HepG2 (cell line): ENCODE results near the gene ARHGAP35. TPM values are rescaled to one million over a fixed set of nuclear protein-coding genes. Genes with fewer than 3 reads are reported as not detected.

Experiments
- ARID2 ChIP-seq: sonication (generic); formaldehyde crosslinking; IDR thresholded peaks from 2 replicates; pipeline ENCODE4 v1.8.1; 2022; ENCODE audit warnings: mild to moderate bottlenecking, missing genetic modification reagents, borderline replicate concordance
- ATF1 ChIP-seq: IDR thresholded peaks from 2 replicates; pipeline ENCODE4 v1.6.1; 2016; ENCODE audit warnings: mild to moderate bottlenecking, control low read depth
- ATF2 ChIP-seq: sonication (generic); formaldehyde crosslinking; IDR thresholded peaks from 2 replicates; pipeline ENCODE4 v1.4.0; 2020; ENCODE audit warnings: missing genetic modification reagents
- ATF4 ChIP-seq, 2 experiments: fragments of 450-650 bp in 1 of 2; sonication (generic) in 1 of 2; formaldehyde crosslinking; IDR thresholded peaks; 2 replicates each; pipeline versions ENCODE4 v1.5.0 to v1.8.0; 2020 to 2022; ENCODE audit warnings: mild to moderate bottlenecking in 1 of 2, missing genetic modification reagents in 1 of 2
- CHCHD3 ChIP-seq: sonication (generic); formaldehyde crosslinking; IDR thresholded peaks from 2 replicates; pipeline ENCODE4 v1.8.0; 2022; ENCODE audit warnings: mild to moderate bottlenecking, missing genetic modification reagents, moderate library complexity
- ERF ChIP-seq: IDR thresholded peaks from 2 replicates; pipeline ENCODE4 v1.6.1; 2018; ENCODE audit warnings: missing biosample characterization, missing genetic modification reagents
- KDM1A ChIP-seq: IDR thresholded peaks from 2 replicates; pipeline ENCODE4 v1.6.1; 2016; ENCODE audit warnings: missing compliant biosample characterization
- MED13 ChIP-seq: sonication (generic); formaldehyde crosslinking; IDR thresholded peaks from 2 replicates; pipeline ENCODE4 v1.5.0; 2020; ENCODE audit warnings: missing genetic modification reagents
- MYC ChIP-seq: sonication (generic); formaldehyde crosslinking; IDR thresholded peaks from 2 replicates; pipeline ENCODE4 v1.9.0; 2021; ENCODE audit warnings: missing genetic modification reagents, borderline replicate concordance
- ONECUT2 ChIP-seq: sonication (generic); formaldehyde crosslinking; IDR thresholded peaks from 2 replicates; pipeline ENCODE4 v1.4.0; 2020; ENCODE audit warnings: missing genetic modification reagents
- RFXANK ChIP-seq: IDR thresholded peaks from 2 replicates; pipeline ENCODE4 v1.6.1; 2016
- SOX13 ChIP-seq, 3 experiments: fragments of 450-650 bp in 1 of 3; sonication (generic) in 1 of 3; formaldehyde crosslinking in 1 of 3; IDR thresholded peaks in 2 of 3; conservative IDR thresholded peaks in 1 of 3; 2 replicates each; pipeline versions ENCODE4 v1.5.0 to v1.6.1; 2016 to 2020; ENCODE audit warnings: antibody characterized with exemption in 1 of 3, mild to moderate bottlenecking in 1 of 3, missing compliant biosample characterization in 1 of 3, missing genetic modification reagents in 1 of 3, moderate library complexity in 1 of 3
- SSRP1 ChIP-seq: IDR thresholded peaks from 2 replicates; pipeline ENCODE4 v1.6.1; 2016; ENCODE audit warnings: control low read depth
- ZBTB42 ChIP-seq: sonication (generic); formaldehyde crosslinking; IDR thresholded peaks from 2 replicates; pipeline ENCODE4 v1.5.0; 2020; ENCODE audit warnings: mild to moderate bottlenecking, missing genetic modification reagents
- ZFX ChIP-seq: sonication (generic); formaldehyde crosslinking; IDR thresholded peaks from 2 replicates; pipeline ENCODE4 v1.4.0; 2020; ENCODE audit warnings: mild to moderate bottlenecking, low read depth, missing genetic modification reagents, moderate library complexity
- ZFY ChIP-seq: sonication (generic); formaldehyde crosslinking; IDR thresholded peaks from 2 replicates; pipeline ENCODE4 v1.4.0; 2020; ENCODE audit warnings: missing genetic modification reagents
- ZKSCAN1 ChIP-seq: fragments of 150-350 bp; IDR thresholded peaks from 2 replicates; pipeline ENCODE4 v1.6.1; 2014; ENCODE audit warnings: low read length
- ZNF331 ChIP-seq: sonication (generic); formaldehyde crosslinking; IDR thresholded peaks from 2 replicates; pipeline ENCODE4 v1.4.0; 2020; ENCODE audit warnings: missing genetic modification reagents
- polyA plus RNA-seq, 8 experiments: library from polyadenylated mRNA; depleted of rRNA in 3 of 8; stranded (reverse) in 7 of 8; unstranded in 1 of 8; fragments of >200 nt; fragmentation: Illumina TruSeq in 4 of 8; extraction: Trizol in 4 of 8; gene quantifications; 2 replicates each; pipeline versions ENCODE4 v1.2.1 to v1.2.3, GENCODE V29; 2011 to 2016; ENCODE audit warnings: low read depth in 4 of 8, missing spikeins in 1 of 8, mixed read lengths in 1 of 8; ENCODE audit not compliant: insufficient read depth in 1 of 8
- total RNA-seq, 5 experiments: library from RNA; depleted of rRNA; stranded (reverse); fragments of >200 nt; fragmentation: Illumina TruSeq; extraction: Trizol; gene quantifications; 2 replicates each; pipeline ENCODE4 v1.2.3, GENCODE V29; 2016; ENCODE audit warnings: low read depth in 1 of 5
- TF ChIP-seq, protein P1 (sequence below), 2 experiments: sonication (generic) in 1 of 2; formaldehyde crosslinking in 1 of 2; IDR thresholded peaks; 2 replicates each; pipeline versions ENCODE4 v1.4.0 to v1.6.1; 2018 to 2020; ENCODE audit warnings: missing genetic modification reagents in 2 of 2, borderline replicate concordance in 1 of 2, low read depth in 1 of 2, mild to moderate bottlenecking in 1 of 2, missing biosample characterization in 1 of 2

The ARHGAP35 gene
- total and polyA plus RNA-seq, 2 of the 13 experiments (the other 11 are each of a cell fraction or from before 2014, with no cell fraction given) = 30.1 to 30.2 TPM

DNA sequence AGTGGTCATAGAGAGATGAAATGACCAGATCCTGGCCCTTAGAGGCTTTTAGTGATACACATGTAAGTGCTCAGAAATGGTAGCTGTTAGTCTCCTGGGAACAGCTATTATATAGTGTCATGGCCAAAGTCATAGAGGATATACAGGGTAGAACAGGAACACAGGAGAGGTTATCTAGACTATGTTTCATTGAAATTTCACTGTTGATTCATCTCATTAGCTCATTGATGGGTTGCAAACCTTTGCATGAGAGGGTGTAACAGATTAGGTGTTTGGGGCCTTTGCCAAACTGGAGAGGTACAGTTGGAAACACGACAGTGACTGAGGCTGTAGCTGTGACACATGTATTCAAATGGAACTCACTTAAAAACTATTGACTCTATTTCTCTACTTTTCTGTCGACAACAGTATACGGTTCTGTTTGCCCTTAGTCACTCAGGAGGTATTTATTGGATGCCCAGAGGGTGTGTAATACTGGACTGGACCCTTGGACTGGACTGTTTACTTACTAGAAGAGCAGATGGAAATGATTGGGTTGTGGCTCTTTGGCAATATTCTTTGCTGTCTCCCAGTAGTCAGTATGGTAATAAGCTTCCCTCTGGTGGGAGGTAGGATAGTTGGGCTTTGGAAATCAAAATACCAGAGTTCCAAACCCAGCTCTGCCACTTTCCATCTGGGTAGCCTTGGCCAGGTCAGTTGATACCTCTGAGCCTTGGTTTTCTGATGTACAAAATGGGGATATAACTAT, 29.8 kb downstream of the ARHGAP35 start (continued):
- TF ChIP-seq ZFX (CRISPR knock-in tag) (peak; percentile 29; the same call in 1 of the 2 replicates), ERF (CRISPR knock-in tag) (peak; percentile 56; the same call in 1 of the 2 replicates), ATF2 (CRISPR knock-in tag) (peak; percentile 82; the same call in 1 of the 2 replicates), ARID2 (CRISPR knock-in tag) (0 out of 2 replicates have a peak, but pooled peaks have one; percentile 50), CHCHD3 (CRISPR knock-in tag) (no peak), ZBTB42 (CRISPR knock-in tag) (no peak), MED13 (peak; percentile 29; the same call in 1 of the 2 replicates), MYC (no peak), SOX13 (IDR thresholded peaks at IDR 0.05) (no peak), SOX13 (CRISPR knock-in tag; conservative IDR thresholded peaks at IDR 0.05 in 1 of 2, IDR thresholded peaks at IDR 0.05 in 1 of 2) (peak in 1 of 2 experiments; percentile 76; a peak in 2 of 4 replicates), ONECUT2 (CRISPR knock-in tag) (peak; percentile 80), ATF4 (CRISPR knock-in tag; IDR thresholded peaks at IDR 0.05) (peak in 1 of 2 experiments; percentile 84; a peak in 2 of 4 replicates), ZNF331 (CRISPR knock-in tag) (peak; percentile 72; the same call in 1 of the 2 replicates), SSRP1 (CRISPR knock-in tag) (peak; percentile 80; the same call in 1 of the 2 replicates), ATF1 (peak; percentile 60; the same call in 1 of the 2 replicates), KDM1A (CRISPR knock-in tag) (peak; percentile 74), ZKSCAN1 (peak; percentile 51; the same call in 1 of the 2 replicates), ZFY (CRISPR knock-in tag) (0 out of 2 replicates have a peak, but pooled peaks have one; percentile 24), RFXANK (CRISPR knock-in tag) (no peak)
- TF ChIP-seq, protein P1, sequence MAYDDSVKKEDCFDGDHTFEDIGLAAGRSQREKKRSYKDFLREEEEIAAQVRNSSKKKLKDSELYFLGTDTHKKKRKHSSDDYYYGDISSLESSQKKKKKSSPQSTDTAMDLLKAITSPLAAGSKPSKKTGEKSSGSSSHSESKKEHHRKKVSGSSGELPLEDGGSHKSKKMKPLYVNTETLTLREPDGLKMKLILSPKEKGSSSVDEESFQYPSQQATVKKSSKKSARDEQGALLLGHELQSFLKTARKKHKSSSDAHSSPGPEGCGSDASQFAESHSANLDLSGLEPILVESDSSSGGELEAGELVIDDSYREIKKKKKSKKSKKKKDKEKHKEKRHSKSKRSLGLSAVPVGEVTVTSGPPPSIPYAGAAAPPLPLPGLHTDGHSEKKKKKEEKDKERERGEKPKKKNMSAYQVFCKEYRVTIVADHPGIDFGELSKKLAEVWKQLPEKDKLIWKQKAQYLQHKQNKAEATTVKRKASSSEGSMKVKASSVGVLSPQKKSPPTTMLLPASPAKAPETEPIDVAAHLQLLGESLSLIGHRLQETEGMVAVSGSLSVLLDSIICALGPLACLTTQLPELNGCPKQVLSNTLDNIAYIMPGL (CRISPR knock-in tag; IDR thresholded peaks at IDR 0.05; ENCODE audit: borderline replicate concordance in 1 of 2, low read depth in 1 of 2) = peak in 1 of 2 experiments; percentile 42; a peak in 2 of 4 replicates
